A549 (cell line): ENCODE results near the gene CBARP. TPM values are rescaled to one million over a fixed set of nuclear protein-coding genes. Genes with fewer than 3 reads are reported as not detected.

Experiments
- ATAC-seq, 2 experiments: fragments of 200-7000 bp in 1 of 2; fragments of >200 bp in 1 of 2; cut with Nextera tagmentation in 1 of 2; cut with Tn5 transposase in 1 of 2; 3 replicates each; pipeline versions ENCODE4 v1.8.0 to v1.9.1; 2018 to 2020; ENCODE audit warnings: mild to moderate bottlenecking in 1 of 2, moderate library complexity in 1 of 2
- CTCF ChIA-PET: fragments of 300-600 bp; sonication (Branson Sonifier 250); formaldehyde crosslinking; extraction: SDS; loops from one replicate; lab custom pipeline; 2021; ENCODE audit warnings: antibody characterized with exemption, inconsistent platforms; lab: Yijun Ruan, JAX
- POLR2A ChIA-PET: fragments of 350-600 bp; formaldehyde crosslinking; extraction: SDS; loops from one replicate; lab custom pipeline; 2021; ENCODE audit warnings: antibody characterized with exemption, inconsistent platforms; lab: Yijun Ruan, JAX
- DNase-seq, 2 experiments: peaks; one replicate each; pipeline versions ENCODE4 v3.0.0 to v3.0.0-alpha.2; 2011 to 2016; ENCODE audit warnings: low read depth in 1 of 2, low spot score in 1 of 2
- FAIRE-seq: peaks from 2 replicates; lab custom pipeline; 2011; peaks lifted over from hg19 to GRCh38; lab: Jason Lieb, UNC
- H3K27ac ChIP-seq, 2 experiments: fragments of >200 bp; sonication (Bioruptor Twin); formaldehyde crosslinking; 3 replicates each; pipeline ENCODE4 v1.5.1; 2016 to 2017
- H3K4me1 ChIP-seq: fragments of >200 bp; sonication (Bioruptor Twin); formaldehyde crosslinking; 3 replicates; pipeline ENCODE4 v1.6.1; 2016
- H3K4me2 ChIP-seq: fragments of >200 bp; sonication (Bioruptor Twin); formaldehyde crosslinking; 3 replicates; pipeline ENCODE4 v1.6.1; 2016
- H3K4me3 ChIP-seq: fragments of >200 bp; sonication (Bioruptor Twin); formaldehyde crosslinking; 3 replicates; pipeline ENCODE4 v1.5.1; 2016
- H3K9me3 ChIP-seq: fragments of >200 bp; sonication (Bioruptor Twin); formaldehyde crosslinking; 3 replicates; pipeline ENCODE4 v1.6.1; 2016
- CHD2 ChIP-seq: fragments of 150-350 bp; IDR thresholded peaks from 2 replicates; pipeline ENCODE4 v1.6.1; 2014; ENCODE audit warnings: low read length; ENCODE audit not compliant: partially characterized antibody
- EP300 ChIP-seq, 2 experiments: fragments of >200 bp; sonication (Bioruptor Twin); formaldehyde crosslinking; IDR thresholded peaks; 2 replicates in 1 of 2; 3 replicates in 1 of 2; pipeline ENCODE4 v1.6.1; 2016 to 2017
- ESRRA ChIP-seq: fragments of 150-350 bp; IDR thresholded peaks from 2 replicates; pipeline ENCODE4 v1.6.1; 2014; ENCODE audit warnings: mild to moderate bottlenecking, low read length, borderline replicate concordance
- FOSL2 ChIP-seq, 2 experiments: fragments of 450-650 bp in 1 of 2; fragments of >200 bp in 1 of 2; sonication (Bioruptor Twin) in 1 of 2; formaldehyde crosslinking; IDR thresholded peaks; 2 replicates each; pipeline versions ENCODE4 v1.5.0 to v1.6.1; 2016 to 2020; ENCODE audit warnings: mild to moderate bottlenecking in 1 of 2, moderate library complexity in 1 of 2
- FOXS1 ChIP-seq: fragments of 250-450 bp; sonication (Bioruptor Pico); IDR thresholded peaks from 2 replicates; pipeline ENCODE4 v1.5.0; 2020; ENCODE audit warnings: mild to moderate bottlenecking, moderate library complexity
- GATA3 ChIP-seq: IDR thresholded peaks from 2 replicates; pipeline ENCODE4 v1.6.1; 2012; ENCODE audit warnings: borderline replicate concordance
- HDAC2 ChIP-seq: fragments of 200-600 bp; sonication (generic); IDR thresholded peaks from 2 replicates; pipeline ENCODE4 v1.6.1; 2016
- HOXA7 ChIP-seq: fragments of 250-450 bp; sonication (Bioruptor Pico); IDR thresholded peaks from 2 replicates; pipeline ENCODE4 v1.5.0; 2020; ENCODE audit warnings: mild to moderate bottlenecking, moderate library complexity
- HOXB13 ChIP-seq: fragments of 250-450 bp; sonication (Bioruptor Pico); IDR thresholded peaks from 2 replicates; pipeline ENCODE4 v1.5.0; 2020; ENCODE audit warnings: low read depth, mild to moderate bottlenecking, moderate library complexity
- JUN ChIP-seq, 2 experiments: fragments of >200 bp; sonication (Bioruptor Twin); formaldehyde crosslinking; IDR thresholded peaks; 2 replicates in 1 of 2; 3 replicates in 1 of 2; pipeline ENCODE4 v1.6.1; 2016 to 2017
- MYC ChIP-seq: IDR thresholded peaks from 2 replicates; pipeline ENCODE4 v1.6.1; 2012; ENCODE audit warnings: mild to moderate bottlenecking, inconsistent platforms, low read length, improper control_type of control experiment, borderline replicate concordance
- NFE2L2 ChIP-seq: fragments of 150-350 bp; conservative IDR thresholded peaks from 2 replicates; pipeline ENCODE4 v1.6.1; 2014; ENCODE audit warnings: low read length
- RCOR1 ChIP-seq: fragments of 150-350 bp; IDR thresholded peaks from 2 replicates; pipeline ENCODE4 v1.6.1; 2014; ENCODE audit warnings: antibody characterized with exemption, low read length, low read depth
- SMC3 ChIP-seq: fragments of >200 bp; sonication (Bioruptor Twin); formaldehyde crosslinking; IDR thresholded peaks from 3 replicates; pipeline ENCODE4 v1.6.1; 2018; ENCODE audit warnings: inconsistent platforms
- TP53 ChIP-seq: fragments of 250-450 bp; sonication (Bioruptor Pico); IDR thresholded peaks from 2 replicates; pipeline ENCODE4 v1.5.0; 2021; ENCODE audit warnings: mild to moderate bottlenecking, moderate library complexity
- WGBS: methylation state at CpG from one replicate; pipeline ENCODE4 v1.1.6; 2017; ENCODE audit errors: missing lambda C conversion rate; 5-methylcytosine and 5-hydroxymethylcytosine counted together
- polyA plus RNA-seq, 4 experiments: library from polyadenylated mRNA; depleted of rRNA in 3 of 4; stranded (reverse); fragments of >200 nt; fragmentation: RNase III in 1 of 4; extraction: RNeasy Plus Mini Kit Qiagen cat#74134 plus additional on column Dnase treatment in 1 of 4; gene quantifications; 2 replicates in 3 of 4; 3 replicates in 1 of 4; pipeline ENCODE4 v1.2.3, GENCODE V29; 2011 to 2017
- TF ChIP-seq, protein P1 (sequence below): fragments of >200 bp; sonication (Bioruptor Twin); formaldehyde crosslinking; IDR thresholded peaks from 3 replicates; pipeline ENCODE4 v1.6.1; 2016
- TF ChIP-seq, protein P2 (sequence below): IDR thresholded peaks from 2 replicates; pipeline ENCODE4 v1.6.1; 2012
- TF ChIP-seq, protein P3 (sequence below): fragments of 450-650 bp; IDR thresholded peaks from 2 replicates; pipeline ENCODE4 v1.6.1; 2014; ENCODE audit warnings: antibody characterized with exemption

CBARP gene
- polyA plus RNA-seq, 2 of the 4 experiments (the other 2 are of a cell fraction) = 0.19 to 2.0 TPM

DNA sequence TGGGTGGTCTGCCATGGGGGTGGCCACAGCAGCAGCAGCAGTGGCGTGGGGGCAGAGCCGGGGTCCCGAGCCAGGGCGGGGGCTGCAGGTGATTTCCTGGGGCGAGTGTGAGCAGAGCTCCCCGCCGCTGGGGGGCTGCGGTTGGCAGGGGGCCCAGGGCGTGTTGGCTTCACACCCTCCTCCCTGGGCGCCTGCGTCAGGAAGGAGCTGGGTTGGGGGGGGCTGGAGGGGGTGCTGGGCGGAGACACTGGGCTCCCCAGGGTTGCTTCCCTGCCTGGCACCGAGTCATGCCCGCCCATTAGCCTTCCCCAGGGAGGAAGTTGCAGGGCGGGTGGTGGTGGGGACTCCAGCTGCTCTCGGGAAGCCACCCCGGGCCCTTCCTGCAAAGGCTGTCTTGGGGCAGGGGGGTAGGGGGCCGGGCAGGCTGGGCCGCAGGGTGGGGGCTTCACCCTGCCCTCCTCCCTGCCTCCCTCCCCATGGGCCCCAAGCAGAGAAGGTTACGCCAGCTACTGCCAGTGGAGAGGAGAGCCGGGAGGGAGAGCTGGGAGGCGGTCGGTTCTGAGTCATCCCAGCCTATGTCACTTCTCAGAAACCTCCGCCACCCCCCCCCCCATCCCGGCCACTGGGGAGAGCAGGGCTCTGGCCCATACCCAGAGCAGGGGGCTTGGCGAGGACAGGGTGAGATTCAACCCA is 15.2 kb upstream of the CBARP start:
- TF ChIP-seq JUN (IDR thresholded peaks at IDR 0.05) = peak in 1 of 2 experiments; percentile 69; a peak in 3 of 5 replicates
- TF ChIP-seq, protein P1, sequence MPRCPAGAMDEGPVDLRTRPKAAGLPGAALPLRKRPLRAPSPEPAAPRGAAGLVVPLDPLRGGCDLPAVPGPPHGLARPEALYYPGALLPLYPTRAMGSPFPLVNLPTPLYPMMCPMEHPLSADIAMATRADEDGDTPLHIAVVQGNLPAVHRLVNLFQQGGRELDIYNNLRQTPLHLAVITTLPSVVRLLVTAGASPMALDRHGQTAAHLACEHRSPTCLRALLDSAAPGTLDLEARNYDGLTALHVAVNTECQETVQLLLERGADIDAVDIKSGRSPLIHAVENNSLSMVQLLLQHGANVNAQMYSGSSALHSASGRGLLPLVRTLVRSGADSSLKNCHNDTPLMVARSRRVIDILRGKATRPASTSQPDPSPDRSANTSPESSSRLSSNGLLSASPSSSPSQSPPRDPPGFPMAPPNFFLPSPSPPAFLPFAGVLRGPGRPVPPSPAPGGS = 0 out of 3 replicates have a peak, but pooled peaks have one; percentile 21
- TF ChIP-seq FOSL2 (IDR thresholded peaks at IDR 0.05) = 0 out of 2 replicates have a peak, but pooled peaks have one; percentile 22
- peak; percentile 76 for TF ChIP-seq FOSL2 (CRISPR knock-in tag; IDR thresholded peaks at IDR 0.05)
- peak; percentile 35 to 39; a peak in 2 of 5 replicates for TF ChIP-seq EP300 (IDR thresholded peaks at IDR 0.05)
- TF ChIP-seq HOXA7 = no peak
- TF ChIP-seq, protein P2, sequence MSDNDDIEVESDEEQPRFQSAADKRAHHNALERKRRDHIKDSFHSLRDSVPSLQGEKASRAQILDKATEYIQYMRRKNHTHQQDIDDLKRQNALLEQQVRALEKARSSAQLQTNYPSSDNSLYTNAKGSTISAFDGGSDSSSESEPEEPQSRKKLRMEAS = peak; percentile 12; the same call in 1 of the 2 replicates
- no peak for TF ChIP-seq ESRRA
- 0 out of 3 replicates have a peak, but pooled peaks have one; percentile 4 for TF ChIP-seq SMC3
- TF ChIP-seq GATA3 = peak; percentile 51
- ATAC-seq (peak; percentile 36 to 61), FAIRE-seq (no peak), DNase-seq (peak in 1 of 2 experiments; percentile 91)
- H3K4me1 ChIP-seq = peaks cover 45% of the 10 kb centered on the region
- POLR2A ChIA-PET = interaction anchor here (0.7 to 5.0 kb wide), 7 partner anchors 9 to 330 kb away, joined by 3 to 62 read pairs (median 9); partner anchors contain the start of genes CIRBP and FAM174C
- peak overlapping the region; percentile 100 for H3K4me2 ChIP-seq
- CTCF ChIA-PET = interaction anchor here (0.6 to 18.7 kb wide), 8 partner anchors 9 to 141 kb away, joined by 3 to 500 read pairs (median 4); partner anchors contain the start of genes ATP5F1D and CIRBP
- no peaks in the 10 kb centered on the region for H3K9me3 ChIP-seq
- peak overlapping the region; percentile 97 for H3K4me3 ChIP-seq
- peak overlapping the region; percentile 100 for H3K27ac ChIP-seq
- 0% methylated on average over 9 of the region's 26 CpGs for WGBS

- TF ChIP-seq, protein P3, sequence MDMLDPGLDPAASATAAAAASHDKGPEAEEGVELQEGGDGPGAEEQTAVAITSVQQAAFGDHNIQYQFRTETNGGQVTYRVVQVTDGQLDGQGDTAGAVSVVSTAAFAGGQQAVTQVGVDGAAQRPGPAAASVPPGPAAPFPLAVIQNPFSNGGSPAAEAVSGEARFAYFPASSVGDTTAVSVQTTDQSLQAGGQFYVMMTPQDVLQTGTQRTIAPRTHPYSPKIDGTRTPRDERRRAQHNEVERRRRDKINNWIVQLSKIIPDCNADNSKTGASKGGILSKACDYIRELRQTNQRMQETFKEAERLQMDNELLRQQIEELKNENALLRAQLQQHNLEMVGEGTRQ = no peak
- TF ChIP-seq NFE2L2 (no peak), SMC3 (0 out of 3 replicates have a peak, but pooled peaks have one; percentile 8), MYC (no peak), HOXB13 (CRISPR knock-in tag) (no peak), CHD2 (no peak), JUN (IDR thresholded peaks at IDR 0.05) (peak in 1 of 2 experiments; percentile 59; a peak in 3 of 5 replicates), FOXS1 (CRISPR knock-in tag) (no peak), HDAC2 (no peak), FOSL2 (IDR thresholded peaks at IDR 0.05) (no peak), FOSL2 (CRISPR knock-in tag; IDR thresholded peaks at IDR 0.05) (peak; percentile 47; the same call in 1 of the 2 replicates), TP53 (CRISPR knock-in tag) (no peak), RCOR1 (no peak)
- CTCF ChIA-PET = interaction anchor here (0.6 to 18.7 kb wide), 6 partner anchors 9 to 121 kb away, joined by 3 to 500 read pairs (median 8); partner anchors contain the start of genes ATP5F1D and CIRBP
Measured at GRCh38 chr19:1252221-1252820, 14.5 kb upstream of the CBARP start.

More at GRCh38 chr19:1252221-1252820, 14.5 kb upstream of the CBARP start:
- peak in 1 of 2 experiments; percentile 85 for DNase-seq
- no peak for FAIRE-seq
- Histone ChIP-seq H3K4me3 (peak overlapping the region; percentile 97), H3K27ac (peak overlapping the region; percentile 100), H3K9me3 (no peaks in the 10 kb centered on the region), H3K4me2 (peak overlapping the region; percentile 100), H3K4me1 (peaks cover 45% of the 10 kb centered on the region)
- POLR2A ChIA-PET = interaction anchor here (0.9 to 5.0 kb wide), 6 partner anchors 8 to 23 kb away, joined by 3 to 62 read pairs (median 12); partner anchors contain the start of genes CIRBP and FAM174C
- ATAC-seq = peak; percentile 5 to 13; a peak in 5 of 6 replicates
- 0% methylated on average over 6 of the region's 30 CpGs for WGBS
